K562 (cell line): Measurements from ENCODE around the gene S100A2. TPM values are rescaled to one million over a fixed set of nuclear protein-coding genes. Genes with fewer than 3 reads are reported as not detected.
A peak's percentile ranks its signal among the peaks of the same experiment; 100 is the strongest.

Experiments used
- ARID3B ChIP-seq: fragments of 250-450 bp; sonication (Bioruptor Pico); IDR thresholded peaks from 2 replicates; pipeline ENCODE4 v1.4.0; 2020; ENCODE audit warnings: borderline replicate concordance
- ATF4 ChIP-seq: fragments of 450-650 bp; formaldehyde crosslinking; IDR thresholded peaks from 2 replicates; pipeline ENCODE4 v1.4.0; 2022; ENCODE audit warnings: mild to moderate bottlenecking, moderate library complexity
- CBFA2T2 ChIP-seq: fragments of 450-650 bp; conservative IDR thresholded peaks from 2 replicates; pipeline ENCODE4 v1.6.1; 2017; ENCODE audit warnings: mild to moderate bottlenecking
- CLOCK ChIP-seq: fragments of 250-450 bp; sonication (Bioruptor Pico); IDR thresholded peaks from 2 replicates; pipeline ENCODE4 v1.4.0; 2020; ENCODE audit warnings: mild to moderate bottlenecking, moderate library complexity, borderline replicate concordance
- CTBP1 ChIP-seq: fragments of 450-650 bp; IDR thresholded peaks from 2 replicates; pipeline ENCODE4 v1.6.1; 2016; ENCODE audit warnings: borderline replicate concordance
- EP300 ChIP-seq: IDR thresholded peaks from 2 replicates; pipeline ENCODE4 v1.6.1; 2012; ENCODE audit warnings: low read length, improper control_type of control experiment
- RAD21 ChIP-seq, 2 experiments: fragments of 250-450 bp in 1 of 2; fragments of 450-650 bp in 1 of 2; sonication (Bioruptor Pico) in 1 of 2; formaldehyde crosslinking in 1 of 2; IDR thresholded peaks in 1 of 2; conservative IDR thresholded peaks in 1 of 2; 2 replicates each; pipeline versions ENCODE4 v1.4.0 to v1.8.0; 2020 to 2022; ENCODE audit warnings: mild to moderate bottlenecking in 2 of 2, moderate library complexity in 1 of 2
- SPI1 ChIP-seq: IDR thresholded peaks from 2 replicates; pipeline ENCODE4 v1.6.1; 2011; ENCODE audit warnings: low read depth, low read length, control low read depth, borderline replicate concordance
- TCF3 ChIP-seq: sonication (generic); formaldehyde crosslinking; IDR thresholded peaks from 2 replicates; pipeline ENCODE4 v1.4.0; 2020; ENCODE audit warnings: mild to moderate bottlenecking, missing genetic modification reagents
- TFAP4 ChIP-seq: sonication (generic); formaldehyde crosslinking; IDR thresholded peaks from 2 replicates; pipeline ENCODE4 v1.8.0; 2022; ENCODE audit warnings: missing genetic modification reagents, mild to moderate bottlenecking, moderate library complexity, borderline replicate concordance
- ZBTB11 ChIP-seq, 3 experiments: fragments of 200-800 bp in 1 of 3; fragments of 250-450 bp in 1 of 3; fragments of 450-650 bp in 1 of 3; sonication (Bioruptor Pico) in 1 of 3; sonication (Bioruptor generic) in 1 of 3; formaldehyde crosslinking in 1 of 3; IDR thresholded peaks; 2 replicates each; pipeline versions ENCODE4 v1.6.1 to v1.8.0; 2016 to 2022; ENCODE audit warnings: mild to moderate bottlenecking in 2 of 3, missing genetic modification characterization in 2 of 3, missing compliant biosample characterization in 1 of 3, moderate library complexity in 1 of 3
- ZBTB2 ChIP-seq: fragments of 450-650 bp; IDR thresholded peaks from 2 replicates; pipeline ENCODE4 v1.6.1; 2016; ENCODE audit warnings: antibody characterized with exemption
- ZFP30 ChIP-seq: fragments of 250-450 bp; sonication (Bioruptor Pico); IDR thresholded peaks from 2 replicates; pipeline ENCODE4 v1.8.0; 2022; ENCODE audit warnings: moderate library complexity, mild to moderate bottlenecking, inconsistent platforms, borderline replicate concordance
- ZNF23 ChIP-seq: fragments of 250-450 bp; sonication (Bioruptor Pico); IDR thresholded peaks from 2 replicates; pipeline ENCODE4 v1.4.0; 2020; ENCODE audit warnings: mild to moderate bottlenecking
- ZNF766 ChIP-seq: fragments of 200-800 bp; sonication (Bioruptor generic); conservative IDR thresholded peaks from 2 replicates; pipeline ENCODE4 v1.6.1; 2016; ENCODE audit warnings: missing genetic modification characterization, missing compliant biosample characterization
- polyA plus RNA-seq, 8 experiments: library from polyadenylated mRNA; depleted of rRNA in 4 of 8; stranded (reverse) in 5 of 8; unstranded in 3 of 8; fragments of >200 nt; fragmentation: Nextera tagmentation in 2 of 8; fragmentation: Illumina TruSeq in 1 of 8; extraction: Ambion mirVana in 2 of 8; extraction: Trizol in 1 of 8; gene quantifications; 2 replicates each; pipeline versions ENCODE4 v1.2.1 to v1.2.3, GENCODE V29; 2011 to 2014; ENCODE audit warnings: inconsistent platforms in 1 of 8, missing spikeins in 1 of 8
- total RNA-seq, 7 experiments: library from RNA; depleted of rRNA in 6 of 7; stranded (reverse); fragments of >200 nt in 6 of 7; fragmentation: Illumina TruSeq in 2 of 7; extraction: Trizol in 2 of 7; gene quantifications; 2 replicates each; pipeline versions ENCODE4 v1.2.1 to v1.2.3, GENCODE V29; 2011 to 2021; ENCODE audit warnings: low replicate concordance in 1 of 7

The S100A2 gene
- total and polyA plus RNA-seq, 9 of the 15 experiments (the other 6 are each of a cell fraction or from before 2014, with no cell fraction given): 0.28 to 0.65 (median 0.44) TPM; not detected in 4

GRCh38 chr1:153526132-153526543, 39.5 kb downstream of the S100A2 start (continued):
- peak in 1 of 3 experiments; percentile 38; a peak in 1 of 6 replicates for TF ChIP-seq ZBTB11 (CRISPR knock-in tag; IDR thresholded peaks at IDR 0.05)
- TF ChIP-seq RAD21 (CRISPR knock-in tag; conservative IDR thresholded peaks at IDR 0.05 in 1 of 2, IDR thresholded peaks at IDR 0.05 in 1 of 2): no peak
- no peak for TF ChIP-seq ZBTB2
- TF ChIP-seq CBFA2T2: peak; percentile 37; the same call in 1 of the 2 replicates
- TF ChIP-seq CTBP1: no peak
- peak; percentile 49 for TF ChIP-seq TFAP4 (CRISPR knock-in tag)
- 0 out of 2 replicates have a peak, but pooled peaks have one; percentile 9 for TF ChIP-seq CLOCK
- TF ChIP-seq TCF3 (CRISPR knock-in tag): peak; percentile 53
- TF ChIP-seq SPI1: peak; percentile 61; the same call in 1 of the 2 replicates
- TF ChIP-seq ZFP30: no peak
- 0 out of 2 replicates have a peak, but pooled peaks have one; percentile 68 for TF ChIP-seq ARID3B
- TF ChIP-seq ZNF766: peak; percentile 49; the same call in 1 of the 2 replicates
- TF ChIP-seq EP300: peak; percentile 68; the same call in 1 of the 2 replicates
- TF ChIP-seq ATF4 (CRISPR knock-in tag): 0 out of 2 replicates have a peak, but pooled peaks have one; percentile 7
- 0 out of 2 replicates have a peak, but pooled peaks have one; percentile 30 for TF ChIP-seq ZNF23
